ENCODE data around the gene KRTAP10-11. TPM values are rescaled to one million over a fixed set of nuclear protein-coding genes. Genes with fewer than 3 reads are reported as not detected.
"Not testable (repeated sequence)": the region's sequence is repeated elsewhere in the genome, so short reads cannot be mapped to it uniquely, and the experiment has no call there.

The KRTAP10-11 gene
- total RNA-seq, 1 donor from 2014 or later, result not detected

DNA sequence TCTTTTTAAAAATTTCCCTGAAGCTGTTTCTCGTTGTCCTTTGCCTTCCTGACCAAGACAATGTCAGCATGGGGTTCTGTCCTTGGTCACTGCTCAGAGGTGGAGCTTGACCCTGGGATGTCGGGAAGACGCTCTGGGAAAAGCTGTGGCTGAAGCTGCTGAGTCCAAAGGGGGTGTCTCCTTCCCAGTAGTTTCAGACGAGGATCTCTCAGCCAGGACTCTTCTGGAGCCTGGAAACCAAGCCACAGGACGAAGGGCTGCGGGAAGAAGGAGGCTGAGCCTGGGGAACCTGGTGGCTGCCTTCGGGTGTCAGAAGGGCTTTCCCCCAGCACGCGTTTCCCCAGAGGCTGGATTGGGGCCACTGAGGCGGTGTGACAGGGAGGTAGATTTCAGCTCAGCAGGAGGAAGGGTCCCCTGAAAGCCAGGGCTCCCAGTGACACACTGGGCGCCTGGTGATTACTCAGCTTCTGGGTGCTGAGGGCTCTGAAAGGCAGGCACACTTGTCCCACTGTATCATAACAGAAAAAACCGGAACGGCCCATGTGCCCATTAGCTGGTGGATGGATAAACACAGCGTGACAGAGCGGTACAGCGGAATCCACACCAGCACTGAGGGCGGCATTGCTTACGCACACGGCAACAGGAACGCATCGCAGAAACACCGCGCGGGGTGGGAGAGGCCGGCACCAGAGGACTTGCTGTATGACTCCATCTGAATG lies 40.8 kb downstream of the KRTAP10-11 start:
- no peaks in the 10 kb centered on the region for H3K9me3 Mint-ChIP-seq (ENCODE audit: unreplicated experiment)
- TF ChIP-seq, protein P1, sequence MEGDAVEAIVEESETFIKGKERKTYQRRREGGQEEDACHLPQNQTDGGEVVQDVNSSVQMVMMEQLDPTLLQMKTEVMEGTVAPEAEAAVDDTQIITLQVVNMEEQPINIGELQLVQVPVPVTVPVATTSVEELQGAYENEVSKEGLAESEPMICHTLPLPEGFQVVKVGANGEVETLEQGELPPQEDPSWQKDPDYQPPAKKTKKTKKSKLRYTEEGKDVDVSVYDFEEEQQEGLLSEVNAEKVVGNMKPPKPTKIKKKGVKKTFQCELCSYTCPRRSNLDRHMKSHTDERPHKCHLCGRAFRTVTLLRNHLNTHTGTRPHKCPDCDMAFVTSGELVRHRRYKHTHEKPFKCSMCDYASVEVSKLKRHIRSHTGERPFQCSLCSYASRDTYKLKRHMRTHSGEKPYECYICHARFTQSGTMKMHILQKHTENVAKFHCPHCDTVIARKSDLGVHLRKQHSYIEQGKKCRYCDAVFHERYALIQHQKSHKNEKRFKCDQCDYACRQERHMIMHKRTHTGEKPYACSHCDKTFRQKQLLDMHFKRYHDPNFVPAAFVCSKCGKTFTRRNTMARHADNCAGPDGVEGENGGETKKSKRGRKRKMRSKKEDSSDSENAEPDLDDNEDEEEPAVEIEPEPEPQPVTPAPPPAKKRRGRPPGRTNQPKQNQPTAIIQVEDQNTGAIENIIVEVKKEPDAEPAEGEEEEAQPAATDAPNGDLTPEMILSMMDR (IDR thresholded peaks at IDR 0.05), result no peak
- H3K4me1 Mint-ChIP-seq (ENCODE audit: unreplicated experiment), result peaks cover 15% of the 10 kb centered on the region
- H3K27me3 Mint-ChIP-seq (ENCODE audit: unreplicated experiment), result peaks cover 78% of the 10 kb centered on the region
- DNase-seq (ENCODE audit: extremely low spot score, unreplicated experiment), result peak; percentile 79
- no peak overlapping the region for H3K27ac Mint-ChIP-seq (ENCODE audit: unreplicated experiment)
- H3K36me3 Mint-ChIP-seq (ENCODE audit: unreplicated experiment), result no peaks in the 10 kb centered on the region
- H3K4me3 Mint-ChIP-seq (ENCODE audit: unreplicated experiment), result no peak overlapping the region

DNA sequence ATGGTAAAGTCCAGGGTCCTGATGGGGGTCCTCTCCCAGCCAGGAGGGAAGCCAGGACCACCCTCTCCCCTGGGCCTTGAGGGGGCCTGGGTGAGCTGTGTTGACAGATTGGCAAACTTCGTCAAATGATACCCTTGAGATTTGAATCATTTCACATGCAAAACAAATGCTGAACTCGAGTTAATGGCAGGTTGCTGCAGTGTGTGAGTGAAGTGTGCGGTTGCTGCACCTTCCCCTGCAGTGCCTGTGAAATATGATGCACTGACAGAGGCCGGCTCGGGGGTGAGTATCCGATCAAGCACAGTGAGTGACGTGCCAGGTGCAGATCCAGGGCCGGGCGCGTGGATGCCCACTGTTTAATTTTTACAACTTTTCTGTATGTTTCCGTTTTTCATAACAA lies 41.5 kb downstream of the KRTAP10-11 start:
- TF ChIP-seq, protein P1 (IDR thresholded peaks at IDR 0.05), result no peak
- no peak overlapping the region for H3K27ac Mint-ChIP-seq (ENCODE audit: unreplicated experiment)
- peaks cover 15% of the 10 kb centered on the region for H3K4me1 Mint-ChIP-seq (ENCODE audit: unreplicated experiment)
- H3K27me3 Mint-ChIP-seq (ENCODE audit: unreplicated experiment), result peaks cover 72% of the 10 kb centered on the region
- peak; percentile 62 for DNase-seq (ENCODE audit: extremely low spot score, unreplicated experiment)
- H3K4me3 Mint-ChIP-seq (ENCODE audit: unreplicated experiment), result no peak overlapping the region
- H3K36me3 Mint-ChIP-seq (ENCODE audit: unreplicated experiment), result peaks cover under 1% of the 10 kb centered on the region
- peaks cover 5% of the 10 kb centered on the region for H3K9me3 Mint-ChIP-seq (ENCODE audit: unreplicated experiment)

DNA sequence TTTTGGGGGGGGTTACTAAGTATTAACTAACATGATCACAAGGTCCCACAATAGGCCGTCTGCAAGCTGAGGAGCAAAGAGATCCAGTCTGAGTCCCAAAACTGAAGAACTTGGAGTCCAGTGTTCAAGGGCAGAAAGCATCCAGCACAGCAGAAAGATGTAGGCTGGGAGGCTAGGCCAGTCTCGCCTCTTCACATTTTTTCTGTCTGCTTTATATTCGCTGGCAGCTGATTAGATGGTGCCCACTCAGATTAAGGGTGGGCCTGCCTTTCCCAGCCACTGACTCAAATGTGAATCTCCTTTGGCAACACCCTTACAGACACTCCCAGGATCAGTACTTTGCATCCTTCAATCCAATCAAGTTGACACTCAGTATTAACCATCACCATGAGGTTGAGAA lies 43.5 kb downstream of the KRTAP10-11 start:
- H3K4me3 Mint-ChIP-seq (ENCODE audit: unreplicated experiment); H3K36me3 Mint-ChIP-seq (ENCODE audit: unreplicated experiment); H3K27ac Mint-ChIP-seq (ENCODE audit: unreplicated experiment): not testable (repeated sequence)
- H3K27me3 Mint-ChIP-seq (ENCODE audit: unreplicated experiment), result peaks cover 54% of the 10 kb centered on the region
- H3K4me1 Mint-ChIP-seq (ENCODE audit: unreplicated experiment), result peaks cover 15% of the 10 kb centered on the region
- peaks cover 15% of the 10 kb centered on the region for H3K9me3 Mint-ChIP-seq (ENCODE audit: unreplicated experiment)
- peak; percentile 54 for DNase-seq (ENCODE audit: extremely low spot score, unreplicated experiment)

- Mint-ChIP-seq H3K9me3 (ENCODE audit: unreplicated experiment) (peaks cover 15% of the 10 kb centered on the region), H3K4me1 (ENCODE audit: unreplicated experiment) (peaks cover 18% of the 10 kb centered on the region), H3K4me3 (ENCODE audit: unreplicated experiment) (no peak overlapping the region), H3K27ac (ENCODE audit: unreplicated experiment) (no peak overlapping the region), H3K36me3 (ENCODE audit: unreplicated experiment) (peaks cover 4% of the 10 kb centered on the region), H3K27me3 (ENCODE audit: unreplicated experiment) (peaks cover 44% of the 10 kb centered on the region)
- TF ChIP-seq, protein P1 (IDR thresholded peaks at IDR 0.05), result no peak
- no peak for DNase-seq (ENCODE audit: extremely low spot score, unreplicated experiment)
These were observed 45.5 kb downstream of the KRTAP10-11 start for GRCh38 chr21:44691686-44692085.

- H3K9me3 Mint-ChIP-seq (ENCODE audit: unreplicated experiment), result peaks cover 15% of the 10 kb centered on the region
- TF ChIP-seq, protein P1 (IDR thresholded peaks at IDR 0.05), result no peak
- peaks cover 4% of the 10 kb centered on the region for H3K36me3 Mint-ChIP-seq (ENCODE audit: unreplicated experiment)
- no peak overlapping the region for H3K27ac Mint-ChIP-seq (ENCODE audit: unreplicated experiment)
- H3K4me3 Mint-ChIP-seq (ENCODE audit: unreplicated experiment), result no peak overlapping the region
- no peak for DNase-seq (ENCODE audit: extremely low spot score, unreplicated experiment)
- peaks cover 38% of the 10 kb centered on the region for H3K27me3 Mint-ChIP-seq (ENCODE audit: unreplicated experiment)
- H3K4me1 Mint-ChIP-seq (ENCODE audit: unreplicated experiment), result peaks cover 15% of the 10 kb centered on the region
These were observed 46.7 kb downstream of the KRTAP10-11 start for GRCh38 chr21:44692798-44693512.

All from osteocyte (in vitro differentiated cells).